ENCODE results near the gene ATF6B.
"Not testable (repeated sequence)": the region's sequence is repeated elsewhere in the genome, so short reads cannot be mapped to it uniquely, and the experiment has no call there.

ATF6B gene

GRCh38 chr6:32102255-32102654 lies 25.8 kb downstream of the ATF6B start:
- no peak for FAIRE-seq

- FAIRE-seq = not testable (repeated sequence)
These were observed 27.8 kb downstream of the ATF6B start for GRCh38 chr6:32100251-32100650.

- no peak for FAIRE-seq
These were observed 30.7 kb downstream of the ATF6B start for GRCh38 chr6:32097364-32097763.

- no peak for FAIRE-seq
These were observed 31.4 kb downstream of the ATF6B start for GRCh38 chr6:32096394-32097258.

GRCh38 chr6:32096087-32096393 lies 32.0 kb downstream of the ATF6B start:
- FAIRE-seq = no peak

- no peak for FAIRE-seq
These were observed 32.5 kb downstream of the ATF6B start for GRCh38 chr6:32095338-32096086.

GRCh38 chr6:32092760-32093497 lies 35.1 kb downstream of the ATF6B start:
- FAIRE-seq = no peak

GRCh38 chr6:32089082-32089828 lies 38.8 kb downstream of the ATF6B start:
- no peak for FAIRE-seq

GRCh38 chr6:32088487-32089049 lies 39.5 kb downstream of the ATF6B start:
- FAIRE-seq = no peak

GRCh38 chr6:32087574-32088486 lies 40.2 kb downstream of the ATF6B start:
- no peak for FAIRE-seq

- FAIRE-seq = no peak
These were observed 41.1 kb downstream of the ATF6B start for GRCh38 chr6:32086661-32087573.

- FAIRE-seq = no peak
These were observed 42.1 kb downstream of the ATF6B start for GRCh38 chr6:32085759-32086459.

- no peak for FAIRE-seq
These were observed 43.3 kb downstream of the ATF6B start for GRCh38 chr6:32084780-32085179.

- no peak for FAIRE-seq
These were observed 44.0 kb downstream of the ATF6B start for GRCh38 chr6:32083812-32084768.

- no peak for FAIRE-seq
These were observed 45.1 kb downstream of the ATF6B start for GRCh38 chr6:32082935-32083334.

GRCh38 chr6:32082478-32082877 lies 45.6 kb downstream of the ATF6B start:
- FAIRE-seq = no peak

- no peak for FAIRE-seq
These were observed 46.7 kb downstream of the ATF6B start for GRCh38 chr6:32081168-32081990.

Measured in A204.1 (cell line).